ENCODE measurements around the gene SP2.

GRCh38 chr17:47914306-47914948, 18.4 kb downstream of the SP2 start:
- TF ChIP-seq, protein P1, sequence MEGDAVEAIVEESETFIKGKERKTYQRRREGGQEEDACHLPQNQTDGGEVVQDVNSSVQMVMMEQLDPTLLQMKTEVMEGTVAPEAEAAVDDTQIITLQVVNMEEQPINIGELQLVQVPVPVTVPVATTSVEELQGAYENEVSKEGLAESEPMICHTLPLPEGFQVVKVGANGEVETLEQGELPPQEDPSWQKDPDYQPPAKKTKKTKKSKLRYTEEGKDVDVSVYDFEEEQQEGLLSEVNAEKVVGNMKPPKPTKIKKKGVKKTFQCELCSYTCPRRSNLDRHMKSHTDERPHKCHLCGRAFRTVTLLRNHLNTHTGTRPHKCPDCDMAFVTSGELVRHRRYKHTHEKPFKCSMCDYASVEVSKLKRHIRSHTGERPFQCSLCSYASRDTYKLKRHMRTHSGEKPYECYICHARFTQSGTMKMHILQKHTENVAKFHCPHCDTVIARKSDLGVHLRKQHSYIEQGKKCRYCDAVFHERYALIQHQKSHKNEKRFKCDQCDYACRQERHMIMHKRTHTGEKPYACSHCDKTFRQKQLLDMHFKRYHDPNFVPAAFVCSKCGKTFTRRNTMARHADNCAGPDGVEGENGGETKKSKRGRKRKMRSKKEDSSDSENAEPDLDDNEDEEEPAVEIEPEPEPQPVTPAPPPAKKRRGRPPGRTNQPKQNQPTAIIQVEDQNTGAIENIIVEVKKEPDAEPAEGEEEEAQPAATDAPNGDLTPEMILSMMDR (IDR thresholded peaks at IDR 0.05) = no peak
- TF ChIP-seq SIN3A (IDR thresholded peaks at IDR 0.05; ENCODE audit: borderline replicate concordance, insufficient read depth, low read depth, low read length) (no peak), TCF7L2 (IDR thresholded peaks at IDR 0.05; ENCODE audit: low read depth, low read length) (no peak), REST (IDR thresholded peaks at IDR 0.05; ENCODE audit: insufficient read depth in 1 of 2, low read depth in 2 of 2, low read length in 1 of 2) (no peak)
